Right kidney (tissue), 1 donor: Measurements from ENCODE around the gene LRRC25.

Experiments used
- DNase-seq: peaks from one replicate; pipeline ENCODE4 v3.0.0-alpha.2; 2016

Gene LRRC25

DNA sequence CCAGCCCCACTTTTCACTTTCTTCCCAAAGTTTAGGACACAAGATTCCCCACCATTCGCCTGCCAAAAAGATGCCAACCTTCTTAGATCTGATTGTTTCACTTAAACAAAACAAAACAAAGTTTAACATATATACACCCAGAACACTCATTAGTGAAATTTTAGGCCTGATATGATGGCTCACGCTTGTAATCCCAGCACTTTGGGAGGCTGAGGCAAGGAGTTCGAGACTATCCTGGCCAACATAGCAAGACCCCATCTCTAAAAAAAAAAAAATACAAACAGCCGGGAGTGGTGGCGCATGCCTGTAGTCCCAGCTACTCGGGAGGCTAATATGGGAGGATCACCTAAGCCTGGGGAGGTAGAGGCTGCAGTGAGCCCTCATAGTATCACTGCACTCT is 52.1 kb downstream of the LRRC25 start:
- no peak for DNase-seq

DNA sequence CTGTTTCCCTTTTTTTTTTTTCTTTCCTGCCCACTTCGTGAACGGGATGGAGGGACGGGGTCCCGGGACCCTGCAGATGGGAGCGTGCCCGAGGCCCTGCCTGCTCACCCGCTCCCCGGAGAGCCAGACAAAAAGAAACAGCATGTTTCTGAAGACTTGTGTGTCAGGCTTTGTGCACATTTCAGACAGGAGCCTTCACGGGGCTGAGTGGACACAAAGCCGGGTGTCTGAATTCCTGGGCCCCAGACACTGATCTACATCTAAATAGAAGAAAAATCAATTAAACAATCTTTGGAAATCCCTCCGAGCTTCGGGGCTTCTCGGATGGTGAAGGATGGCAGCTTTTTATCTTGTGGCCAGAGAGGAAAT is 52.9 kb downstream of the LRRC25 start:
- no peak for DNase-seq

DNA sequence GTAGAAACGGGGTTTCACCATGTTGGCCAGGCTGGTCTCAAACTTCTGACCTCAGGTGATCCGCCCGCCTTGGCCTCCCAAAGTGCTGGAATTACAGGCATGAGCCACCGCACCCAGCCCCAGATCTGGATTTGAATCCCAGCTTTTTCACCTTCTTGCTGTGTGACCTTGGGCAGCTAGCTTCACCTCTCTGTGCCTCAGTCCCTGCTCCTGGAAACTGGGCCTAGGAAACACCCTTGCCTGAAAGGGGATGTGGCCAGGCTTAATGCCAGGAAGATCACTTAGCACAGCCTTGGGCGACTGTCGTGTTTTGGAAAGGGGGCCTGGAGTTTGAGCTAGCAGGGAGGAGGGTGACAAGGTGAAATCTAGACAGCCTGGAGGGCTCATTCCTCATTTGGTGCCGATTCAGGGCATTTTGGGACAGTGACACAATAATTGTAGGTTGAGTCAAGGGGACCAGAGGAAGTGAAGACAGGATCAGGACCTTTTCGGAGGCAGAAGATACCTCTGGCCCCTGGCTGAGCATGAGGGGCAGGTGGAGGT is 55.3 kb downstream of the LRRC25 start:
- DNase-seq: no peak
